ENCODE measurements around the gene EML4. TPM values are rescaled to one million over a fixed set of nuclear protein-coding genes. Genes with fewer than 3 reads are reported as not detected.

The EML4 gene
- total and polyA plus RNA-seq, 2 of the 13 experiments (the other 11 are each of a cell fraction or from before 2014, with no cell fraction given) = 243 to 476 TPM

DNA sequence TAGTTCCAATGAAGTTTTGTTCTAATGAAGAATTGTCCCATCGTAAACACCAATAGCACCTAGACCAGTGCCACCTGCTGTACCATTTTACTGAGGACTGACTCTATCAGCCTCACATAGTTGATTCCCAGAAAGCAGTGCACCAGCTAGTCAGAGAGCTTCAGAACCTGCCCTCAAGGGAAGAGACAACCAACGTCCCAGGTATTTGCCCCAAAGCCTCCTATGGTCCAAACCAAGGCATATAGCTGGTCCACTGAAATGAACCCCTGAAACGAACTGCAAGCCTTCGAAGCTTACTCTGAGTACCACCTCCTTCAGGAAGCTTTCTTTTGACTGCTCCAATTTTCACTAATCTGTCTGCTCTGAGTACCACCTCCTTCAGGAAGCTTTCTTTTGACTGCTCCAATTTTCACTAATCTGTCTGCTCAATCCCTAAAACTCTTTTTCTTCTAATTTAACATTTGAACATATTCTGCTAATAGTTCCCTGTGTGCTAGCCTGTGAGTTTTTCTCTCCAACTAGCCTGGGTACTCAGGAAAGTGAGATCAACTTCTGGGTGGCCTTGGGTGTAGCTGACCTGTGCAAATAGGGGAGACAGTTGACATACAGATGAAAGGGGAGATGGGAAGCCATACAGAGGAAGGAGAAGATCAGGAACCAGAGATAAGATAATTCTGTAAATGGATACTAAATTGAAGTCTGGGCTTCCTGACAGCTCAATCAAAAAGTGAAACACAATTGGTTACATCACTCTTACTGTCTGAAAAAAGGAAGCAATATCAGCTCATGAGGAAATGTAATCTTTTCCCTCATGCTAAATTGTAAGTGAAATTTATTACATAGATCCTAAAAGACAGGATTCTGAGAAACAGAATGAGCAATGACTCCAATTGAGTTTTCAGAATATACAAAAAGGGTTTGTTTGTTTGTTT, 33.5 kb upstream of the EML4 start (continued):
- TF ChIP-seq, protein P1, sequence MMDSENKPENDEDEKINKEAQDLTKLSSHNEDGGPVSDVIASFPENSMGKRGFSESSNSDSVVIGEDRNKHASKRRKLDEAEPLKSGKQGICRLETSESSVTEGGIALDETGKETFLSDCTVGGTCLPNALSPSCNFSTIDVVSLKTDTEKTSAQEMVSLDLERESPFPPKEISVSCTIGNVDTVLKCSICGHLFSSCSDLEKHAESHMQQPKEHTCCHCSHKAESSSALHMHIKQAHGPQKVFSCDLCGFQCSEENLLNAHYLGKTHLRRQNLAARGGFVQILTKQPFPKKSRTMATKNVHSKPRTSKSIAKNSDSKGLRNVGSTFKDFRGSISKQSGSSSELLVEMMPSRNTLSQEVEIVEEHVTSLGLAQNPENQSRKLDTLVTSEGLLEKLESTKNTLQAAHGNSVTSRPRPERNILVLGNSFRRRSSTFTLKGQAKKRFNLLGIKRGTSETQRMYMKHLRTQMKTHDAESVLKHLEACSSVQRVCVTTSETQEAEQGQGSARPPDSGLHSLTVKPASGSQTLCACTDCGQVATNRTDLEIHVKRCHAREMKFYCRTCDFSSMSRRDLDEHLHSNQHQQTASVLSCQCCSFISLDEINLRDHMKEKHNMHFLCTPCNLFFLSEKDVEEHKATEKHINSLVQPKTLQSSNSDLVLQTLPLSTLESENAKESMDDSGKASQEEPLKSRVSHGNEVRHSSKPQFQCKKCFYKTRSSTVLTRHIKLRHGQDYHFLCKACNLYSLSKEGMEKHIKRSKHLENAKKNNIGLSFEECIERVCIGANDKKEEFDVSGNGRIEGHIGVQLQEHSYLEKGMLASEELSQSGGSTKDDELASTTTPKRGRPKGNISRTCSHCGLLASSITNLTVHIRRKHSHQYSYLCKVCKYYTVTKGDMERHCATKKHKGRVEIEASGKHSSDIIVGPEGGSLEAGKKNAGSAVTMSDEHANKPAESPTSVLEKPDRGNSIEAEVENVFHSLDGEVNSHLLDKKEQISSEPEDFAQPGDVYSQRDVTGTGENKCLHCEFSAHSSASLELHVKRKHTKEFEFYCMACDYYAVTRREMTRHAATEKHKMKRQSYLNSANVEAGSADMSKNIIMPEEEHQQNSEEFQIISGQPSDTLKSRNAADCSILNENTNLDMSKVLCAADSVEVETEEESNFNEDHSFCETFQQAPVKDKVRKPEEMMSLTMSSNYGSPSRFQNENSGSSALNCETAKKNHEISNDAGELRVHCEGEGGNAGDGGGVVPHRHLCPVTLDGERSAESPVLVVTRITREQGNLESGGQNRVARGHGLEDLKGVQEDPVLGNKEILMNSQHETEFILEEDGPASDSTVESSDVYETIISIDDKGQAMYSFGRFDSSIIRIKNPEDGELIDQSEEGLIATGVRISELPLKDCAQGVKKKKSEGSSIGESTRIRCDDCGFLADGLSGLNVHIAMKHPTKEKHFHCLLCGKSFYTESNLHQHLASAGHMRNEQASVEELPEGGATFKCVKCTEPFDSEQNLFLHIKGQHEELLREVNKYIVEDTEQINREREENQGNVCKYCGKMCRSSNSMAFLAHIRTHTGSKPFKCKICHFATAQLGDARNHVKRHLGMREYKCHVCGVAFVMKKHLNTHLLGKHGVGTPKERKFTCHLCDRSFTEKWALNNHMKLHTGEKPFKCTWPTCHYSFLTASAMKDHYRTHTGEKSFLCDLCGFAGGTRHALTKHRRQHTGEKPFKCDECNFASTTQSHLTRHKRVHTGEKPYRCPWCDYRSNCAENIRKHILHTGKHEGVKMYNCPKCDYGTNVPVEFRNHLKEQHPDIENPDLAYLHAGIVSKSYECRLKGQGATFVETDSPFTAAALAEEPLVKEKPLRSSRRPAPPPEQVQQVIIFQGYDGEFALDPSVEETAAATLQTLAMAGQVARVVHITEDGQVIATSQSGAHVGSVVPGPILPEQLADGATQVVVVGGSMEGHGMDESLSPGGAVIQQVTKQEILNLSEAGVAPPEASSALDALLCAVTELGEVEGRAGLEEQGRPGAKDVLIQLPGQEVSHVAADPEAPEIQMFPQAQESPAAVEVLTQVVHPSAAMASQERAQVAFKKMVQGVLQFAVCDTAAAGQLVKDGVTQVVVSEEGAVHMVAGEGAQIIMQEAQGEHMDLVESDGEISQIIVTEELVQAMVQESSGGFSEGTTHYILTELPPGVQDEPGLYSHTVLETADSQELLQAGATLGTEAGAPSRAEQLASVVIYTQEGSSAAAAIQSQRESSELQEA (CRISPR knock-in tag; IDR thresholded peaks at IDR 0.05; ENCODE audit: not compliant biosample characterization) = no peak
- TF ChIP-seq, protein P2, sequence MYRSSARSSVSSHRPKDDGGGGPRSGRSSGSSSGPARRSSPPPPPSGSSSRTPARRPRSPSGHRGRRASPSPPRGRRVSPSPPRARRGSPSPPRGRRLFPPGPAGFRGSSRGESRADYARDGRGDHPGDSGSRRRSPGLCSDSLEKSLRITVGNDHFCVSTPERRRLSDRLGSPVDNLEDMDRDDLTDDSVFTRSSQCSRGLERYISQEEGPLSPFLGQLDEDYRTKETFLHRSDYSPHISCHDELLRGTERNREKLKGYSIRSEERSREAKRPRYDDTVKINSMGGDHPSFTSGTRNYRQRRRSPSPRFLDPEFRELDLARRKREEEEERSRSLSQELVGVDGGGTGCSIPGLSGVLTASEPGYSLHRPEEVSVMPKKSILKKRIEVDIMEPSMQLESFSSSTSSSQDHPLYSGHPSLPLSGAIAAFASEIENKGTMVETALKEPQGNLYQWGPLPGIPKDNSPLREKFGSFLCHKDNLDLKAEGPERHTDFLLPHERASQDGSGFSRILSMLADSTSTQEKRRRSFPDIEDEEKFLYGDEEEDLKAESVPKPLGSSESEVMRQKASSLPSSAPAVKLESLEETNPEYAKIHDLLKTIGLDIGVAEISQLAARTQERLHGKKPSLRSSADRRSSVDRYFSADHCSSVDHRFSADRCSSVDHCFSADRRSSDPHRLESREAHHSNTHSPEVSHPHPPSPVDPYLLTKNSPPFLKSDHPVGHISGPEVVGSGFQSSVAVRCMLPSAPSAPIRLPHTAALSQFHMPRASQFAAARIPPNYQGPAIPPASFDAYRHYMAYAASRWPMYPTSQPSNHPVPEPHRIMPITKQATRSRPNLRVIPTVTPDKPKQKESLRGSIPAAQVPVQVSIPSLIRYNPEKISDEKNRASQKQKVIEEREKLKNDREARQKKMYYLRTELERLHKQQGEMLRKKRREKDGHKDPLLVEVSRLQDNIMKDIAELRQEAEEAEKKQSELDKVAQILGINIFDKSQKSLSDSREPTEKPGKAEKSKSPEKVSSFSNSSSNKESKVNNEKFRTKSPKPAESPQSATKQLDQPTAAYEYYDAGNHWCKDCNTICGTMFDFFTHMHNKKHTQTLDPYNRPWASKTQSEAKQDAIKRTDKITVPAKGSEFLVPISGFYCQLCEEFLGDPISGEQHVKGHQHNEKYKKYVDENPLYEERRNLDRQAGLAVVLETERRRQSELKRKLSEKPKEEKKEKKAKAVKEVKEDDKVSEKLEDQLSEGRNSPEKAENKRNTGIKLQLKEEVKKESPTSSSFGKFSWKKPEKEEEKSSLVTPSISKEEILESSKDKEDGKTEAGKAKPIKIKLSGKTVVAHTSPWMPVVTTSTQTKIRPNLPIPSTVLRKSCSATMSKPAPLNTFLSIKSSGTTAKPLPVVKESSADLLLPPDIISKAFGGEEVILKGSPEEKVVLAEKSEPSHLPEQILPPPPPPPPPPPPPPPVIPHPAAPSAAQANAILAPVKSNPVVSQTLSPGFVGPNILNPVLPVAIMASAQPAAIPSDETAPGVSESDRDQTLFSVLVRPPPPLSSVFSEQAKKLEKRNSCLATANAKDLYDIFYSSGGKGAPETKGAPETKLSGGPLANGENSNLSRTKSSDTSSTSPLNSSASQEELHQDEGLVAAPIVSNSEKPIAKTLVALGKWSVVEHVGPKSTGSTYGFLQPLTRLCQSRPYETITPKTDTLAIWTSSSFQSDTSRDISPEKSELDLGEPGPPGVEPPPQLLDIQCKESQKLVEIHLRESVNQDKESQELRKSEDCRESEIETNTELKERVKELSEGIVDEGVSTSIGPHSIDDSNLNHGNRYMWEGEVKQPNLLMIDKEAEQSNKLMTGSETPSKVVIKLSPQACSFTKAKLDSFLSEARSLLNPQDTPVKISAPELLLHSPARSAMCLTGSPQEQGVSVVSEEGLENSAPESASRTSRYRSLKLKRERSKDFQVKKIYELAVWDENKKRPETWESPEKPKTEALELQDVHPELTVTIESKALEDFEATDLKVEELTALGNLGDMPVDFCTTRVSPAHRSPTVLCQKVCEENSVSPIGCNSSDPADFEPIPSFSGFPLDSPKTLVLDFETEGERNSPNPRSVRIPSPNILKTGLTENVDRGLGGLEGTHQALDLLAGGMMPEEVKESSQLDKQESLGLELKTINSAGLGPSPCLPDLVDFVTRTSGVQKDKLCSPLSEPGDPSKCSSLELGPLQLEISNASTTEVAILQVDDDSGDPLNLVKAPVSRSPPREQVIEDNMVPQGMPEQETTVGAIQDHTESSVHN (CRISPR knock-in tag; IDR thresholded peaks at IDR 0.05) = no peak
- no peak for TF ChIP-seq CHD4 (IDR thresholded peaks at IDR 0.05; ENCODE audit: borderline replicate concordance, low read length)
- TF ChIP-seq ZNF777 (CRISPR knock-in tag; IDR thresholded peaks at IDR 0.05) = no peak

Data from HepG2 (cell line).